ENCODE data around the gene NTN1. TPM values are rescaled to one million over a fixed set of nuclear protein-coding genes. Genes with fewer than 3 reads are reported as not detected.

Gene NTN1
- total RNA-seq (1.5 and 2.1 TPM in 2 replicates), polyA plus RNA-seq (0.42 and 0.44 TPM in 2 replicates)

- Histone ChIP-seq H3K36me3 (replicated peaks; ENCODE audit: insufficient read depth, low read depth) (no peaks in the 10 kb centered on the region), H3K4me3 (peak within 1 kb of the TSS; percentile 72), H3K4me2 (peak within 1 kb of the TSS; percentile 100), H3K9me3 (ENCODE audit: low read depth) (peaks cover 3% of the 10 kb centered on the region), H3K9me2 (replicated peaks; ENCODE audit: insufficient read depth) (no peaks in the 10 kb centered on the region), H2AFZ (peak within 1 kb of the TSS; percentile 63), H3K27ac (no peak within 1 kb of the TSS), H3K4me1 (ENCODE audit: insufficient read depth) (peaks cover 13% of the 10 kb centered on the region), H3K27me3 (peaks cover 87% of the 10 kb centered on the region), H3K79me2 (no peaks in the 10 kb centered on the region), H4K20me1 (ENCODE audit: insufficient read depth, poor library complexity, severe bottlenecking) (no peaks in the 10 kb centered on the region)
- no peak for TF ChIP-seq EZH2 (IDR thresholded peaks at IDR 0.05; ENCODE audit: borderline replicate concordance)
- no peak for TF ChIP-seq EZH2phosphoT487 (IDR thresholded peaks at IDR 0.05; ENCODE audit: low read depth, severe bottlenecking, unreplicated experiment)
- TF ChIP-seq, protein P1, sequence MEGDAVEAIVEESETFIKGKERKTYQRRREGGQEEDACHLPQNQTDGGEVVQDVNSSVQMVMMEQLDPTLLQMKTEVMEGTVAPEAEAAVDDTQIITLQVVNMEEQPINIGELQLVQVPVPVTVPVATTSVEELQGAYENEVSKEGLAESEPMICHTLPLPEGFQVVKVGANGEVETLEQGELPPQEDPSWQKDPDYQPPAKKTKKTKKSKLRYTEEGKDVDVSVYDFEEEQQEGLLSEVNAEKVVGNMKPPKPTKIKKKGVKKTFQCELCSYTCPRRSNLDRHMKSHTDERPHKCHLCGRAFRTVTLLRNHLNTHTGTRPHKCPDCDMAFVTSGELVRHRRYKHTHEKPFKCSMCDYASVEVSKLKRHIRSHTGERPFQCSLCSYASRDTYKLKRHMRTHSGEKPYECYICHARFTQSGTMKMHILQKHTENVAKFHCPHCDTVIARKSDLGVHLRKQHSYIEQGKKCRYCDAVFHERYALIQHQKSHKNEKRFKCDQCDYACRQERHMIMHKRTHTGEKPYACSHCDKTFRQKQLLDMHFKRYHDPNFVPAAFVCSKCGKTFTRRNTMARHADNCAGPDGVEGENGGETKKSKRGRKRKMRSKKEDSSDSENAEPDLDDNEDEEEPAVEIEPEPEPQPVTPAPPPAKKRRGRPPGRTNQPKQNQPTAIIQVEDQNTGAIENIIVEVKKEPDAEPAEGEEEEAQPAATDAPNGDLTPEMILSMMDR (IDR thresholded peaks at IDR 0.05; ENCODE audit: poor library complexity): no peak
- 0% methylated on average over 17 of the region's 111 CpGs for WGBS (ENCODE audit: low lambda C conversion rate, missing lambda C conversion rate)
- peak; percentile 77 for DNase-seq (ENCODE audit: low spot score)
Observed at GRCh38 chr17:9021158-9021991, at the start of gene NTN1. Gene NTN1, plus strand, starts transcription at chr17:9021510. Its CDS starts 864 bp downstream, at chr17:9022374.

DNA sequence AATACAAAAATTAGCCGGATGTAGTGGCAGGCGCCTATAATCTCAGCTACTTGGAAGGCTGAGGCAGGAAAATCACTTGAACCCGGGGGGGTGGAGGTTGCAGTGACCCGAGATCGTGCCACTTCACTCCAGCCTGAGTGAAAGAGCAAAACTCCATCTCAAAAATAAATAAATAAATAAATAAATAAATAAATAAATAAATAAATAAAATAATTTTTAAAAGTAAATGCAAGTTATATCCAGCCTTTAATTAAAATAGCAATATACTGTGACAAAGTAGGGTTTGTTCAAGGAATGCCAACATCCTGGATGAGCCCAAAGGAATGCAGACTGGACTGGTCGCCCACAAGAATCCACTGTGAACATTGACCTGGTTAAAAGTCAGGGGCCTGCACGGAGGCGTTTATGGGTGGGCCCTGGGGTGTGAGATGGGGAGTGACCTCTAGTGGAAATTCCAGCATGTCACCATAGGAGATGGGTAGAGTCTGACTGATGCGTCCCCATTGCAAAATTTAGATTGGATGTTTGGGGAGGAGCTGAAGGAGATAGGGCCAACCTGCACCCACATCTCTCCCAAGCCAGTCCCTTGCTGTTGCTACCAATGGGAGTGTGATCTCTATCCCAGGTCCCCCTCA lies 46.1 kb upstream of the NTN1 start:
- Histone ChIP-seq H3K27me3 (no peaks in the 10 kb centered on the region), H2AFZ (no peak overlapping the region), H3K4me2 (no peak overlapping the region), H3K4me3 (no peak overlapping the region), H3K79me2 (no peaks in the 10 kb centered on the region), H3K9me2 (replicated peaks; ENCODE audit: insufficient read depth) (no peaks in the 10 kb centered on the region), H3K27ac (no peak overlapping the region), H3K4me1 (ENCODE audit: insufficient read depth) (no peaks in the 10 kb centered on the region), H4K20me1 (ENCODE audit: insufficient read depth, poor library complexity, severe bottlenecking) (no peaks in the 10 kb centered on the region), H3K9me3 (ENCODE audit: low read depth) (no peaks in the 10 kb centered on the region), H3K36me3 (replicated peaks; ENCODE audit: insufficient read depth, low read depth) (no peaks in the 10 kb centered on the region)
- DNase-seq (ENCODE audit: low spot score): no peak
- WGBS (ENCODE audit: low lambda C conversion rate, missing lambda C conversion rate): 82% methylated on average over 9 of the region's 9 CpGs
- no peak for TF ChIP-seq EZH2 (IDR thresholded peaks at IDR 0.05; ENCODE audit: borderline replicate concordance)
- TF ChIP-seq EZH2phosphoT487 (IDR thresholded peaks at IDR 0.05; ENCODE audit: low read depth, severe bottlenecking, unreplicated experiment): no peak
- TF ChIP-seq, protein P1 (IDR thresholded peaks at IDR 0.05; ENCODE audit: poor library complexity): no peak

DNA sequence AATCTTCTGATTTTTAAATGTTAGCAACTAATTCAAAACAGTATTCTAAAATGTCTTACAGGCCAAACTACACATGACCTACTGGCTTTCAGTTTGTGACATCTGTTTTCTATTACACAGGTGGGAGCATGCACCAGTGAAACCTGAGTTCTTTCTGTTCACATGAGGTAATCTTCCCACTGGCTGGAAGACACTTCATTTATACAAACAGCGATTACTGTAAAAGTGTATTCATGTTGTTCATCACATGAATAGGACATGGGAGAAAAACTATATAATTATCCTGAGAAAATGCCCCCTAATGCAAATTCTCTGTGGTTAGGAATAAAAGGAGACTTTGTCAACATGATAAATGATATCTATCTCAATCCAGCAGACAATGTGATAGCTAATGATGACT lies 44.7 kb upstream of the NTN1 start:
- Histone ChIP-seq H3K27me3 (no peaks in the 10 kb centered on the region), H3K9me3 (ENCODE audit: low read depth) (no peaks in the 10 kb centered on the region), H3K27ac (no peak overlapping the region), H3K36me3 (replicated peaks; ENCODE audit: insufficient read depth, low read depth) (no peaks in the 10 kb centered on the region), H2AFZ (no peak overlapping the region), H4K20me1 (ENCODE audit: insufficient read depth, poor library complexity, severe bottlenecking) (no peaks in the 10 kb centered on the region), H3K4me3 (no peak overlapping the region), H3K79me2 (no peaks in the 10 kb centered on the region), H3K4me2 (no peak overlapping the region), H3K4me1 (ENCODE audit: insufficient read depth) (no peaks in the 10 kb centered on the region), H3K9me2 (replicated peaks; ENCODE audit: insufficient read depth) (no peaks in the 10 kb centered on the region)
- no peak for DNase-seq (ENCODE audit: low spot score)
- 87% methylated on average over 1 of the region's 1 CpG for WGBS (ENCODE audit: low lambda C conversion rate, missing lambda C conversion rate)
- TF ChIP-seq, protein P1 (IDR thresholded peaks at IDR 0.05; ENCODE audit: poor library complexity): no peak
- TF ChIP-seq EZH2 (IDR thresholded peaks at IDR 0.05; ENCODE audit: borderline replicate concordance) (no peak), EZH2phosphoT487 (IDR thresholded peaks at IDR 0.05; ENCODE audit: low read depth, severe bottlenecking, unreplicated experiment) (no peak)

Data from hepatocyte (in vitro differentiated cells).